NCI-H524 (cell line): ENCODE data around the gene CHD2.
"Not testable (repeated sequence)": the region's sequence is repeated elsewhere in the genome, so short reads cannot be mapped to it uniquely, and the experiment has no call there.

Experiments
- DNase-seq, 2 experiments: peaks; one replicate each; lab custom pipeline; 2025; lab: John Stamatoyannopoulos, UW

Gene CHD2

DNA sequence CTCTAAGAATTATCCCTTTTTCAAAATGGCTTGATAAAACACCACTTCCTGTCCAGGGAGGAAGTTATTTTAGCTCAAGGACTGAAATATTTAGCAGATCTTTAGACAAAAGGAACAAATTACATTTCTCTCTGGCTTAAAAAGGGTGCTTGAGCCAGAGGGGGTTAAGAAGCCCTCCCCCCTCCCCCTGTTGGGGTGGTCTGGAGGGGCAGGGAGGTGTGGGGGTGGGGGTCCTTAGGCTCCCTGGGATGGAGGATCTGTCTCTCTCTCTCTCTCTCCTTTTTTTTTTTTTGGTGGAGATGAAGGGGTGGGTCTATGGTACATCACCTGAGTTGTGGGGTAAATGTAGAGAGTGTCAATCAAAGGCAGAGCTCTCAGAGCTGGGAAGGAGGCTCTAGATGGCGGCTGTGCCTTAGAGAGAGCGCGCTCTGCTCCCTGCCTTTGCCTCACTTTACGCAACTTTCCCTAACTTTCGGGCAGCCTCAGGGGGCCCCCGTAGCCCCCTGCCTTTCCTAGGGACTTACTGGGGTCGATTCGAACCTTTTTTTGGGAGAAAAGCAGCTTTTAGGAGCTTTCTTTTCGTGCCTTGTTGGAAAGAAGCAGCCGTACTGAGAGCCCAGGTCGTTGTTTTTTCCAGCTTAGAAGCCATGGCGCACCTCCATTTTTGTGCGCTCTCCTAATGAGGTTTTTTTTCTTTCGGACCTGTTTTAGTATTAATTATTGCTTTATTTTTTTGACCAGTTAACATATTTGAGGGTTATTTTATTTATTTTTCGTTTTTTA lies at the start of gene CHD2:
Gene CHD2 (plus strand): TSS at position 377 of the 783 bp plus-strand sequence. CDS start 914 bp downstream, outside the sequence.
- peak; percentile 94 to 96 for DNase-seq

DNA sequence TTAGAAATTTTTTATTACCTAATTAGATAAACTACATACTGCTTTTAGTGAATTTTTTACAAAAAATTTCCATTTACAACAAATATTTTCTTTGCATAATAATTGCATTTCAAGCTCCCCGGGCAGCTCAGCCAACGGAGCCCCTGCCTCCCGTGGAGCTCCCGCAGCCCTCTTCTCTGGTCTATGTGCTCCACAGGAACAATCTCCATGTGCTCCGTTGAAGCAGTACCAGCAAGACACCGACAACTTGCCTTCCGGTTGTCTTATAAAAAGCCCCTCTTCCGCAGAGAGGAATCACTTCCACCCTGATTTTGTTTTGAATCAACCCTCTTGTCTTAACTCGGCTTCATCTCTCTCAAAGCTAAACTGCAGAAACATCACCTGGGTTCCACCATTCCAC lies 46.9 kb upstream of the CHD2 start:
- DNase-seq = no peak

DNA sequence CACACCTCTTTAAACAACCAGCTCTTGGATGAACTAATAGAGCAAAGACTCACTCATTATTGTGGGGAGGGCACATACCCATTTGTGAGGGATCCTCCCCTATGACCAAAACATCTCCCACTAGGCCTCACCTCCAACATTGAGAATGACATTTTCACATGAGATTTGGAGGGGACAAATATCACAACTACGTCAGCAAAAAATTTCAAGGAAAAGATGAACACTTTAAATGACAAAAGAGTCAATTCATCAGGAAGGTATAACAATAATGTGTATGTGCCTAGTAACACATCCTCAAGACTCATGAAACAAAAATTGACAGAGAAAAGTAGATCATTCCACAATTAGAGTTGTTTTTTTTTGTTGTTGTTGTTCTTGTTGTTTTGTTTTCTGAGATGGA lies 38.4 kb upstream of the CHD2 start:
- no peak for DNase-seq

DNA sequence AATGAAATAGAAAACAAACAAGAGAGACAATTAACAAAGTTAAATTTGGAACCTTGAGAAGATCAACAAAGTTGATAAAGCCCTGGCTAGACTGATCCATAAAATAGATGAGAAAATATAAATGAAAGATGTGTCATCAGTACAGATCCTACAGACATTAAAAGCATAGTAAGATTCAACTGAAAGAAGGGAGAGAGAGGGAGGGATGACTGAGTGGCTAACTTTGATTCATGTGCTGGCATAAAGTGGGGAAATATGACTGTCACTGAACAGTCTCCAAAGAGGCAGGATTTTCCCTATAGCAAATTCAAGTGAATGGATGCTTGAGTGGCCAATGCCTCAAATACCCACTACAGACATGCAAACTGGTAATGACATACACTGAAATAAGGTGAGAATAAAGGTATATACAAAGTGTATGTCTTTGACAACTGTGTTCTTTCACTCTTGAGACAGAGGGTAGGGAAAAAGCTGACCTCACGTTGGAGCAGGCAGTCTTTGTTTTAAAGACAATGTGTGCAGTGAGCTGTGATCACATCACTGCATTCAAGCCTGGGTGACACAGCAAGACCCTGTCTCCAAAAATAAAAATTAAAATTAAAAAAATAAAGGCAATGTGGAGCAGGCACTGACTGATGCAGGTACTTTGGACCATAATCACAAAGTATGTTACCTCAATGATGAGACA lies 35.9 kb upstream of the CHD2 start:
- DNase-seq = no peak

DNA sequence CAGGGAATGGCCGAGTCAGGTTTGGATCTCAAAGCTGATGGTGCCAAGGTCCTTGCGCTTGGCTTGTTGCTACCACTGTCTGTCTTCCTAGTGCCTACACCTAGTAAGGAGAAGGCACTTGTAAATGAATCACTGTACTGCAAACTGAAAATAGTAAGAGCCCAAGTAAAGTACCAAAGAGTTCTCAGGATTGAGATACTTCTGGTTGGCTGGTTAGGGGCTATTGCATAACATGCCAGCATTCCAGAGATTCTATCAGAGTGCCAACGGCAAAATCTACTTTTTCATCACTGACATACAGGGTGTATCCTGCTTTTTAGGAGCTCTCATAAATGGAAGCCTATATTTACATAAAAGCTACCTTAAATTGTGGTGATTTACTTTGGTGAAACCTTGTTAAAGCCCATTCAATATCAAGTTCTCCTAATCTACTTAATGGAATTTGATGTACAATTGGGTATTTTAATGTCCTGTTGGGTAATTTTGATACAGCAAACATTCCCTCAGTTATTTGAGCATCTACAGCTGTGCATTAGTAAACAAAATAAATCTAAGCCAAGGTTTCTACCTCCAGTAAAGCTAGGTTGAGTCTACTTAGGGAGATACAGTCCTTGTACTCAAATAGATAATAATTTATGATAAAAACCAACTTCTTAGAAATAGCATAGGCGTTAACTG lies 30.7 kb upstream of the CHD2 start:
- DNase-seq = no peak

DNA sequence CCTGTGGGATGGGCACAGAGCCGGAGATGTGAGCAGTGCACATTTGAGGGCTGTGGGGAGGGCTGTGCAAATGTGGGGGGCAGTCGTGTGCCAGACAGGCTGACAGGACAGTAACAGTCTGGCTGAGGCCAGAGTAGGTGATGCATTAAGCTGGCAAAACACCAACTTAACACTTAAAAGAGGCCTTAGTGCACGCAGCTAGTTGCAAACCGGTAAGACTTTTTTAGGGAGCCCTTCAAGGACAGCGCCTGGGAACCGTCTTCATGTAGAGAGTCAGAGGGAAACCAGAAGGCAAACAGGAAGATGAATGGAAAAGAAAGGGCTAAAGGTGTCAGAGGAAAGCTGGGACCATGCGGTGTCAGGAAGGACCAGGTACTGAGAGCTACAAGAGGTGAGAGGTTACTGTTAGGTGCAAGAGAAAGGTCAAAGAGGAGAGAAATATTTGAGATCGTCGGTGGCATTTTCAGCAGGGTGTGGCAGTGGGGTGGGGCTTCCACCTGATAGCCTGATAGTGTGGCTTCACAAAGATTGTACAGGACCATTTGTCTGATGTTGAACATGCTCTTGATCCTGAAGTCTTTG lies 30.0 kb upstream of the CHD2 start:
- DNase-seq = no peak

DNA sequence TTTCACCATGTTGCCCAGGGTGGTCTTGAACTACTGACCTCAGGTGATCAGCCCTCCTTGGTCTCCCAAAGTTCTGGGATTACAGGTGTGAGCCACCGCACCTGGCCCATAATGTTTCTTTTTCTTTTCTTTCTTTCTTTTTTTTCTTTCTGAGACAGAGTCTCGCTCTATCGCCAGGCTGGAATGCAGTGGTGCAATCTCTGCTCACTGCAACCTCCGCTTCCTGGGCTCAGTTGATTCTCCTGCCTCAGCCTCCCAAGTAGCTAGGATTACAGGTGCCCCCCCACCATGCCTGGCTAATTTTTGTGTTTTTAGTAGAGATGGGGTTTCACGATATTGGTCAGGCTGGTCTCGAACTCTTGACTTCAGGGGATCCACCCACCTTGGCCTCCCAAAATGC lies 27.2 kb upstream of the CHD2 start:
- DNase-seq = not testable (repeated sequence)

DNA sequence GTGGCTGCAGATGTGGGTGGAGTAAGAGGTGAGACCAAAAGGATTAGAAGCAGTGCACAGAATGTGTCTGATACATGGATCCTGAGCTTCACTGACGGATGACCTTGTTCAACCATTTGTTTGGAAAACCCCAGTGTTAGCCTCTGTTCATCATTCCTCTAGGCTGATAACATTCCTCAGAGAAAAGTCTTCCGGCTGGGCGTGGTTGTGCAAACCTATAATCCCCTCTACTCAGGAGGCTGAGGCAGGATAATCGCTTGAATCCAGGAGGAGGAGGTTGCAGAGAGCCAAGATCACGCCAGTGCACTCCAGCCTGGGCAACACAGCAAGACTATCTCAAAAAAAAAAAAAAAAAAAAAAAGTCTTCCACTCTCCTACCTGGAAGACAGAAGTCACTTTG lies 23.1 kb upstream of the CHD2 start:
- no peak for DNase-seq

DNA sequence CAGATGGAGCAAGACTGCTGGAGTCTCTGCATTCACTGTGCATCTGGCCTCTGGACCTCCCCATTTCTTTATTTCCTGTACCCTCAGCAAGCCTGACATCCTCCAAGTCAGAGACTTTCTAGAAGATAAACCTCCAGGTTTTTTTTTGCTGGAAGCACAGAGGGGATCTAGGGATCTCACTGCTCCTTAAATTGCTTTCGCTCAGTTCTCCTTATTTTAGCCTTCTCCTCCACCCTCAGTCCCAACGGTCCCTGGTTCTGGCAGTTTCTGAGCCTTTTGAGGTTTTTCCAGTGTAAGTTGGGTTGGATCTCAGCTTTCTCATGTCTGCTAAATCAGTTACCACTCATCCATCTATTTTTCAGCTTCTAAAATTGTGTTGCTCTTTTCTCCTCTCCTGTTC lies 22.7 kb upstream of the CHD2 start:
- peak in 1 of 2 experiments; percentile 33 for DNase-seq

DNA sequence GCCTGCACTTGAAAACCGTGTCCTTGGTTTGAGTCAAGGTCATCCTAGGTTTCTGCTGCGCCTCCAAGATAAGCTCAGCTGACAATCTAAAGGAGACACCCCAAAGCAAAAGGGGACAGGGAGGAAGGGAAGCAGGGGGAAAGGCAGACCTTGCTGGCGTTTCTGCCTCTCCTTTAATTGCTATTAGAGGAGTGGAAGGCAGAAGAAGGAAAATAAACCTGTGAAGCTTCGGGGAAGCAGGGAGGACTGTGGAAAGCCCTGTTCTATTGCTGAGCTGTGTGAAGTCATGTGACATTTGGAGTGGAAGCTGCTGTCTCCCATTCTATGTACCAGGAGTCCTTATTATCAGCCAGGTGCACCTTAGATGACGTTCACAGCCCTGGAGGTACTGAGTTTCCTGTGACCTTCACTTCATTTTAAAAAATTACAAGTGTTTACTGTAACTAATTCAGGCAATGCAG lies 21.5 kb upstream of the CHD2 start:
- DNase-seq = no peak

DNA sequence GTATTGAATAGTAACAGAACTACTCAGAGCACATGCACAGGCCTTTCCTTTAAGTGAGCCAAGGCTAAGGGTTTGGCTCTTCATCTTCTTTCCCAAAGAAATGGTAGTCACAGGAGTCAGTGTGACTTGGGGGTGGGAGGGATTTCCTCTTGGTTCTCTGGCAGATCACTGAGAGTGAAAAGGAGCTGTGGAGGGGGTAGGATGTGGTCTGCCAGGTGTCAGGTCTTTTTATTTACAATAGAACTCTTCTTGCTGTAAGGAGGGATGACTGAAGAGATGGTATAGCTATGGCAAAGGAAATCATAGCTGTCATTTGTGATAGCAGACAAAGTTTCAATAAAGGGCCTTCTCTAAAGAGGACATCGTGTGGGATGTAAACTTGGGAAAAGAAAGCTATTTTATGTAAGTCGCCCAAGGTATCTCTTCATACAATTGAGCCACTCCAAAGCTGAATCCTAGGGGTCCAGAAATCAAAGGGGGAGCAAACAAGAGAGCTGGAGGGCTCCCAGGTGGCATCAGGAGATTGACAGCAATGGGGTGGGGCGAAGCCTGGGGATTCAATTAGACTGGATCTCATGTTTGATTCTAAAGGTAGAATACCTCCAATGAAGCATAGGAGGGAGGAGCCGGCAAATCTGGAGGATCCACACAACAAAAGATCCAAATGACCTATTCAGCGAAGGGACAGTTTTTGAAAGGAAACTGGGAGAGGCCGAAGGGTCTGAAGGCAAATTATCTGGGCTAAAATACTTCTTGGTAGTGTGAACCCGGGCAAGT lies 20.0 kb upstream of the CHD2 start:
- DNase-seq = no peak

DNA sequence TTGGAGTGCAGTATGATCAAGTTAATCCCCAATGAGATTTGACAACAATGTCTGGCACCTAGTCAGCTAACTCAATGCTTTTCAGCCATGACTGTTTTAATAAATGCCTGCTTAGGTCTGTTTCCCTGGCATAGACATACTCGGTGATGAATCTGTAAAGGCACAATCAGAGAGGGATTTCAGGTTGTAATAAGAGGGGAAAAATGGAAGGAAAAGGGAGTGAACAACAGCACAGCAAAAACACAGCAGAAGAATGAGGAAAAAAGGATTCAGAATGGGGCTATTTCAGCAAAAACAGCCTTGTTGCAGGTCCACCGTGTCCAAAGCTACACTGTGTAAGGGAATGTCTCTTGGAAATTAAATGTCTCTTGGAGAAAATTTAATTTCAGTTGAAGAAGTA lies 19.3 kb upstream of the CHD2 start:
- peak in 1 of 2 experiments; percentile 72 for DNase-seq

DNA sequence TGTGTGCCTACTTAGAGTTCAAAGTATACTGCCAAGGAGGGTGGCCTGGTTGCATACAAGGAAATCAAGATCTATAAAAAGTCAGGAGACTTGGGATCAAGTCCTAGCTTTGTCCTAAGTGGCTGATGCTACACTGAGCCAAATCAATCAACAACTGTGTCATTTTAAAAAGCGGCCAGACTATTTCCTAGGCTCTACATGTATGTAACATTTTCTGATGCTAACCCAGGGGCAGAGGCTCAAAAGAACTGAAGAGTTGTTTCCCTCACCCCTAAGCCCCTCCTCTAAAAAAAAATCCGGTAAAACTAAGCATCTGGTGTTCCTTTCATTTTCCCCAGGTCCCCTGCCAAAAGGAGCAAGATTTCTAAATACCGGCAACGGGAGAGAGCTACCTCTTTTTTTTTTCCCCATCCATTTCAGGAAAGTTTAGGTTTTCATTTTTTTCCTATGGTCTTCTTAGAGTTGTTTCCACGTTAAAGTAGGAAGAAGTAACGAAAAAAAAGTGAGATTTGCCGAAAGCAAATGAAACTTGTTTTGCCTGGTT lies 18.8 kb upstream of the CHD2 start:
- peak; percentile 51 to 77 for DNase-seq

DNA sequence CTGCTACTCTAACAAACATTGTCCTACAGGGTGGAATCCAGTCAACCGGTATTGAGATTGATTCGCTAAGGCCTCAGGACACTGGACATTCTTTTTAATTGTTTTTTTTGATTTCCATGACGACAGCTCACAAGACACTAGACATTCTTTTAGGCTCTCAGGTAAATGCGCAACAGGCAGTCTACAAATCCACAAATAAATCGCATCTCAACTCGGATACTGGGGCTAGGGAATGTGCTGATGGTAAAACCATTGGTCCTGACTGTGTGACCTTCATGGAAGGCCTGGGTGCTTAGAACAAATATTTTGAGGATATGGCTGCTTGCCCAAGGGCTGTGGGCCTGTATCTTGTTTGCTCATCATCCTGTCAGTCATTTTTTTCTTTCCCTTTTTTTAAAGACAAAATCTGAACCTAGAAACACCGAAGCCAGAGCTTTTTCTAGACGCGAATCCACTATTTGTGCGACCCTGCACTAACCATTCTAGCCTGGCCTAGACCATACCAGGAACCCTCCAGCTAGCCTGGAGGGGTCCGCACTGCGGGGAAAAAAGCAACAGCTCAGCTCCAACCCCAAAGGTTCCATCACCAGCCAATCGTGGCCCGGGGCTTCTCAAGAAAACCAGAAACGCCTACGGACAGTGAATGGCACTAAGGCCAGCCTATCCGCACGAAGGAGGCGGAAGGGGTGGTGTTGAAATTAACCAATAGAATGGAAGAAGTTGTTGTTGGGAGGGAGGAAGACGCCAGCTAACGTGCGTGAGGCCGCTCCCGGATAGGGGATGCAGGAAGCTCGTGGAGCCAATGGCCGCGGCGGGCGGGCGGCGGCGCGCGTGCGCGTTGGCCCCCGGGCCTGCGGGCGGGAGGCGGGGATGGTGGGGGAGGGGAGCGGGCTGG lies 18.1 kb upstream of the CHD2 start:
- peak; percentile 99 to 100 for DNase-seq

DNA sequence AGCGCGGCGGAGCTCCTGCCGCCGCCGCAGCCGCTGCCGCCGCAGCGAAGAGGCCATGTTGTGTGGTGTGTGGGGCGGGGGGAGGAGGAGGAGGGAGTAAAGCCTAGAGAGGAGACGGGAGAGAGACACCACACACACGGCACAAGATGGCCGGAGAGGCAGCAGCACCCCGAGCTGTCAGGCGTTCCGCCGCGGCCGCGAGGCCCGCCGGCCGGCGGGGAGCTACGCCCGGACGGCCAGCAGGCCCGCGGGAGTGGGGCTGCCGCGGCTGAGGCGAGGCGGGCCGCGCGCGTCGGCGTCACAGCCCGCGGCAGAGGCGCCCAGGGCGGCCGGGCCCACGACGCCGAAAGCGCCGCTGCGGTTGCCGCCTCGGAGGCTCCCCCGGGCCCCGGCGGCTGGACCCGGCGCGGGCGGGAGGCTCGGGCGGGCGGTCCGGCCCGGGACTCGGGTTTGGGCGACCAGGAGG lies 17.4 kb upstream of the CHD2 start:
- DNase-seq = no peak

DNA sequence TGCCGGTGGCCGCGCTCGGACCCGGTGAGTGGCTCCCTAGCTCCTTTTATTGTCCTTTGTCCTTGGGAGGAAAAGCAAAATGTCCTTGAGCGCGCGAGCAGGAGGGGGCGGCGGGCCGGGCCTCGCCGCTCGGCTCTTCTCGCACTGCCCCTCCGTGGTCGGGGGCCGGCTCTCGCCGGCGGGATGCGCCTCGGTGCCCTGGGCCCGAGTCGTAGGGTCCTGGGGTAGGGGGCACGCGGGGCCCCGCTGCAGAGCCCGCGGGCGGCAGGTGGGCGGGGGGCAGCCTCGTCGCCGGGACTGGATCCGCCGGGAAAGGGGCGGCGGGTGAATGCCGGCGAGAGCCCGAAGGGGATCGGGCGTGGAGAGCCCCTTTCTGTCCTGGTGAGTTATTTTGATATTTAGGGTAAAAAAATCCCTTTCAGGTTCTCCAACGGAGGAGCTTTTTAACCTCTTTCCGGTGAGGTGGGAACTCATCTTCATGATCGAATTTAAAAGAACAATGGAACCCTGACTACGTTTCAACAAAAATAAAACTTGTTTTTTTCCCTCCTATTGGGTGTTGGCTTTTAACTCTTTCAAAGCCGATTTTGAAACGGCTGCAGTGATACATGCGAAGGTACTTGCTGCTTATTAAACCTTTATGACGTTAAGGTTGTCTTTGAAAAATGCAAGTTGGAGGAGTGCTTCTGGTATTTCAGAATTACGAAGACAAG lies 16.8 kb upstream of the CHD2 start:
- peak in 1 of 2 experiments; percentile 29 for DNase-seq

DNA sequence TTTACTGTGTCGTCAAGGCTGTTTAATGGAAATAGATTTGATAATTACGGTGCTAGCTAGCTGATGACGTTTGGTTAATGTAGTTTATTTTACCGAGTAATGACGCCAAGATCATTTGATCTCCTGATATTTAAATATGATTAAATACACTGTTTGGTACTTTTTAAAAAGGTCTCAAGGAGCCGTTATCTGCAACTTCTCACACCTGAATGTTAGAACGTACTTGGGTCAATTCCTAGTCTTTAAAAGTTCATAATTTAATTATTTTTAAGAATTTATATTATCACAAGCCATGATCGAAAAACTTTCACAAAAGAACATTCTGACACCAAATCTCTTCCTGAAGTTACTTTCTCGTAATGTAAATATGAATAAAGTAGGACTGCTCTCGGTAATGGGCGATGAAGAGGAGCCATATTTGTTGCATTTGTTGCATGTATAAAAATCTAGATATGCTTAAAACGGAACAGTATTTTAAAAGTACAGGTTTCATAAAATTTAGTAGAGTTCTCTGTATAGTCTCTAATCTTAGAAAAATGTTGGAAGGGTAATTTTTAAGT lies 16.2 kb upstream of the CHD2 start:
- no peak for DNase-seq

DNA sequence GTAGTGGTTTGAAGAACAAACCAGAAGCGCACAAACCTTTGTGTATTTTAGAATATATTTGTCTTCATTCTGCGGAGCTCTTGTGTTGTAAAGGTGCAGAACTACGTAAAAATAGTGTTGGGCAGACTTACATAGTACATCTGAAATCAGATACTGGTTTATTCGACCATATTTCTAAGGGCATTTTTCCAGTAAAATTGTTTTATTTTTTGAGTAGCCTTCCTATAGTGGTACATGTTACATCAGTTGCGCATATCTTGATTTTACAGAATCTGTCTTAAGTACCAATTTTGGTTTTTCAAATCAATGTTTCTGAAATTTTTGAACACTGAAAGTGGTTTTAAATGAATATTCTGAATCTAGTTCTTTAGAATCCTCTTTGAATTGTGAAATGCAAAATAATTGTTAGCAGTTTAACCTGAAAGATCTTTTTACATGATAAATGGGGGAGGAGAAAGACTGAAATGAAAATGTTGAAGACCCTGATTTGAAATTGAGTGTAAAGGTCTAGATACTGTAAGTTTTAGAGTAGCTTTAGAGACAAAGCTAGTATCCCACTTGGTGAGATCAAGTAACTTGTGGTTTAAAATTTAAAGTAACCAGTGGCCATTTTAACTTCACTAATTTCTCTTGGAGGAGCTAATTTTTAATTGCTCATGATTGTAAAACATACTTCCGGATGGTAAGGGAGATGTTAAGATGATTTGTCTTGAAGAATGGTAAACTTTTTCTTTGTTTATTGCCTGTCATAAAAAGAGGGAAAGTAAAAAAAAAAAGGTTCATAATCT lies 15.5 kb upstream of the CHD2 start:
- DNase-seq = no peak
